ENCODE data around the gene PTAFR. TPM values are rescaled to one million over a fixed set of nuclear protein-coding genes. Genes with fewer than 3 reads are reported as not detected.
A peak's percentile ranks its signal among the peaks of the same experiment; 100 is the strongest.

Gene PTAFR
- total RNA-seq, 1 experiment from 2014 or later: 74.2 TPM

DNA sequence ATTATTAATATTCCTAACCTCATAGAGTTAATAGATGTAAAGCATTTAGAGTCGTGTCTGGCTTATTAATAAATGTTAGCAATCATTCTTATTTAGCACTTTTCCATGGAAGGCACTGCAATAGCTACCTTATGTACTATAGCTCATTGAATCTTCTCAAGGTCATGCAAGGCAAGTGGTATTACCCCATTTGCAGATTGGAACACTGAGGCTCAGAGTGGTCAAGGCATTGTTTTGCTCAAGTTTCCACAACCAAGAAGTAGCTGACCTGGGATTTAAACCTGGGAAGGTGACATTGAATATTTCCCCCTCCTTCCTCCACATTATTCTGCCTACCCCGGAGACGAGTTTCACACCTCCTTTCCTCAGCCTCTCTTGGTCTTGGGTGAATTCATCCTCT lies 50.3 kb downstream of the PTAFR start:
- Histone ChIP-seq H4K20me1 (ENCODE audit: insufficient read depth, low read depth, low read length) (no peaks in the 10 kb centered on the region), H3K79me2 (ENCODE audit: low read length) (no peaks in the 10 kb centered on the region), H2AFZ (ENCODE audit: low read length) (peak overlapping the region; percentile 9; the same call in 1 of the 2 replicates), H3K4me1 (ENCODE audit: low read length) (peaks cover 30% of the 10 kb centered on the region), H3K4me2 (ENCODE audit: low read depth, low read length, poor library complexity, severe bottlenecking) (peak overlapping the region; percentile 58), H3K9ac (ENCODE audit: low read length) (no peak overlapping the region), H3K27me3 (ENCODE audit: low read length) (no peaks in the 10 kb centered on the region), H3K9me2 (replicated peaks; ENCODE audit: insufficient read depth, low read length) (no peaks in the 10 kb centered on the region), H3K27ac (ENCODE audit: low read length) (peak overlapping the region; percentile 60; the same call in 1 of the 2 replicates), H3K4me3 (ENCODE audit: low read length) (no peak overlapping the region), H3K9me3 (ENCODE audit: low read length) (no peaks in the 10 kb centered on the region), H3K36me3 (ENCODE audit: insufficient read depth, low read length) (no peaks in the 10 kb centered on the region)
- no peak for DNase-seq

DNA sequence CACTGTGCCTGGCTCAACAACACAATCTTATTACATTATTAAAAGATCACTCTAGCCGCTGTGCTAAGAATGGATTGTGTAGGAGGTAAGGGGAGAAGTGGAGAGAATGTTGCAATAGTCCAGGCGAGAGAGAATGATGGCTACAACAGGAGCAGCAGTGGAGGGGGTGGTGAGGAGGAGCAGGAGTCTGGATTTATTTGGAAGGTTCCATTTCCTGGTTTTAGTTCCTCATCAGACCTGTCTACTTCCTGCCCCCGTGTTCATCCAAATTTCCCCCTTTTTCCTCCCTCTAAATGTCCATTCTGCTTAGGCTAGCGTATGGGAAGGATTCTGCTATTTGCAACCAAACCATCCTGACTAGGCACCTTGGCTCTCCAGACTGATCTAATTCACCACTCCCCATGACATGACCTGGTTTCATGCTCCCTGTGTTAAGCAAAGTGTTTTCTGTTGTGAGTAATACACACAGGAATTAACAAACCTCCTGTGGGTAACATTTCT lies 53.0 kb downstream of the PTAFR start:
- no peaks in the 10 kb centered on the region for H4K20me1 ChIP-seq (ENCODE audit: insufficient read depth, low read depth, low read length)
- DNase-seq: no peak
- no peak overlapping the region for H3K27ac ChIP-seq (ENCODE audit: low read length)
- H3K4me3 ChIP-seq (ENCODE audit: low read length): no peak overlapping the region
- H3K9me2 ChIP-seq (replicated peaks; ENCODE audit: insufficient read depth, low read length): no peaks in the 10 kb centered on the region
- no peaks in the 10 kb centered on the region for H3K36me3 ChIP-seq (ENCODE audit: insufficient read depth, low read length)
- no peak overlapping the region for H3K4me2 ChIP-seq (ENCODE audit: low read depth, low read length, poor library complexity, severe bottlenecking)
- no peak overlapping the region; the same call in 1 of the 2 replicates for H2AFZ ChIP-seq (ENCODE audit: low read length)
- H3K27me3 ChIP-seq (ENCODE audit: low read length): no peaks in the 10 kb centered on the region
- H3K9ac ChIP-seq (ENCODE audit: low read length): 0 out of 2 replicates have a peak overlapping the region, but pooled peaks have one; percentile 5
- H3K4me1 ChIP-seq (ENCODE audit: low read length): peaks cover 30% of the 10 kb centered on the region
- no peaks in the 10 kb centered on the region for H3K79me2 ChIP-seq (ENCODE audit: low read length)
- H3K9me3 ChIP-seq (ENCODE audit: low read length): no peaks in the 10 kb centered on the region

DNA sequence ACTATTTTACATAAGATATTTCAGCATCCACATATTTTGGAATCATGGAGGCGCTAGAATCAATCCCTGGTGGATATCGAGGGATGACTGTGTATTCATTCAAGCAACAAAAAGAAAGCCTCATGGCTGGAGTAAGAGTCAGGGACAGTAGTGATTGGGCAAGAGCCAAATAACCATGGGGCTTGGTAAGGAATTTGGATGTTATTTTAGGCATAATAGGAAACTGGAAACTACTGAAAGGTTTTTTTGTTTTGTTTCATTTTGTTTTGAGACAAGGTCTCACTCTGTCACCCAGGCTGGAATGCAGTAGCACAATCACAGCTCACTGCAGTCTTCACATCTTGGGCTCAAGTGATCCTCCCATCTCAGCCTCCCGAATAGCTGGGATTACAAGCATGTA lies 54.3 kb downstream of the PTAFR start:
- no peak for DNase-seq
- no peak overlapping the region for H3K4me2 ChIP-seq (ENCODE audit: low read depth, low read length, poor library complexity, severe bottlenecking)

DNA sequence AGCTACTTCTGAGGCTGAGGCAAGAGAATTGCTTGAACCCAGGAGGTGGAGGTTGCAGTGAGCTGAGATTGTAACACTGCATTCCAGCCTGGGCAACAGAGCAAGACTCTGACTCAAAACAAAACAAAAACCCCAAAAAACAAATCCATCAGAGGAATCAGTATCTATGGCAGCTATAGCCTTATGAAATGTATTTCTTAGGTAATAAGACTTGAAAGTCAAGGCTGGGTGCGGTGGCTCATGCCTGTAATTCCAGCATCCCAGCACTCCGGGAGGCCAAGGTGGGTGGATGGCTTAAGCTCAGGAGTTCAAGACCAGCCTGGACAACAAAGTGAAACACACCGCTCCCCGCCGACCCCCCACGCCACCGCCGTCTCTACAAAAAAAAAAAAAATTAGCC lies 56.9 kb downstream of the PTAFR start:
- no peaks in the 10 kb centered on the region for H3K79me2 ChIP-seq (ENCODE audit: low read length)
- H3K4me3 ChIP-seq (ENCODE audit: low read length): no peak overlapping the region
- no peak for DNase-seq
- no peak overlapping the region for H2AFZ ChIP-seq (ENCODE audit: low read length)
- H3K9me3 ChIP-seq (ENCODE audit: low read length): no peaks in the 10 kb centered on the region
- H3K9me2 ChIP-seq (replicated peaks; ENCODE audit: insufficient read depth, low read length): no peaks in the 10 kb centered on the region
- no peak overlapping the region for H3K27ac ChIP-seq (ENCODE audit: low read length)
- H3K4me1 ChIP-seq (ENCODE audit: low read length): peaks cover 6% of the 10 kb centered on the region
- H3K9ac ChIP-seq (ENCODE audit: low read length): no peak overlapping the region
- no peak overlapping the region for H3K4me2 ChIP-seq (ENCODE audit: low read depth, low read length, poor library complexity, severe bottlenecking)
- H3K27me3 ChIP-seq (ENCODE audit: low read length): no peaks in the 10 kb centered on the region
- no peaks in the 10 kb centered on the region for H3K36me3 ChIP-seq (ENCODE audit: insufficient read depth, low read length)
- H4K20me1 ChIP-seq (ENCODE audit: insufficient read depth, low read depth, low read length): no peaks in the 10 kb centered on the region

More for the DNA sequence above, 54.3 kb downstream of the PTAFR start:
- Histone ChIP-seq H3K9ac (ENCODE audit: low read length) (no peak overlapping the region), H3K27me3 (ENCODE audit: low read length) (no peaks in the 10 kb centered on the region), H3K27ac (ENCODE audit: low read length) (no peak overlapping the region), H3K79me2 (ENCODE audit: low read length) (no peaks in the 10 kb centered on the region), H3K9me3 (ENCODE audit: low read length) (no peaks in the 10 kb centered on the region), H2AFZ (ENCODE audit: low read length) (no peak overlapping the region), H4K20me1 (ENCODE audit: insufficient read depth, low read depth, low read length) (no peaks in the 10 kb centered on the region), H3K9me2 (replicated peaks; ENCODE audit: insufficient read depth, low read length) (no peaks in the 10 kb centered on the region), H3K4me1 (ENCODE audit: low read length) (peaks cover 18% of the 10 kb centered on the region), H3K36me3 (ENCODE audit: insufficient read depth, low read length) (no peaks in the 10 kb centered on the region), H3K4me3 (ENCODE audit: low read length) (no peak overlapping the region)

DNA sequence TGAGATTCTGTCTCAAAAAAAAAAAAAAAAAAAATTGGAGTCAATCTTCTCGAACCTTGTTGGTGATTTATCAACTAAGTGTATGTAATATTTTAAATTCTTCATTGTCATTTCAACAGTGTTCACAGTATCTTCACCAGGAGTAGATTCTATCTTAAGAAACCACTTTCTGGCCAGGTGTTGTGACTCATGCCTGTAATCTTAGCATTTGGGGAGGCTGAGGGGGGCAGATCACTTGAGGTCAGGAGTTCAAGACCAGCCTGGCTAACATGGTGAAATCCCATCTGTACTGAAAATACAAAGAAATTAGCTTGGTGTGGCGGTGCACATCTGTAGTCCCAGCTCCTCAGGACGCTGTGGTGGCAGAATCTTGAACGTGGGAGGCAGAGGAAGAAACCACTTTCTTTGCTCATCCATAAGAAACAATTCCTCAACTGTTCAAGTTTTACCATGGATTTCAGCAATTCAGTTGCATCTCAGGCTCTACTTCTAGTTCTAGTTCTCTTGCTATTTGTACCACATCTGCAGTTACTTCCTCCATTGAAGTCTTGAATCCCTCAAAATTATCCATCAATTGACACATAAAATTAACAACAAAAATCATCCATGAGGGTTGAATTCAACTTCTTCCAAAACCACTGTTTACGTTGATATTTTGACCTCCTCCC lies 57.7 kb downstream of the PTAFR start:
- H3K27ac ChIP-seq (ENCODE audit: low read length): no peak overlapping the region
- peaks cover 6% of the 10 kb centered on the region for H3K4me1 ChIP-seq (ENCODE audit: low read length)
- H3K4me2 ChIP-seq (ENCODE audit: low read depth, low read length, poor library complexity, severe bottlenecking): no peak overlapping the region
- no peaks in the 10 kb centered on the region for H3K9me2 ChIP-seq (replicated peaks; ENCODE audit: insufficient read depth, low read length)
- H3K9me3 ChIP-seq (ENCODE audit: low read length): no peaks in the 10 kb centered on the region
- no peak overlapping the region for H3K9ac ChIP-seq (ENCODE audit: low read length)
- H3K79me2 ChIP-seq (ENCODE audit: low read length): no peaks in the 10 kb centered on the region
- H4K20me1 ChIP-seq (ENCODE audit: insufficient read depth, low read depth, low read length): no peaks in the 10 kb centered on the region
- H3K4me3 ChIP-seq (ENCODE audit: low read length): no peak overlapping the region
- no peaks in the 10 kb centered on the region for H3K27me3 ChIP-seq (ENCODE audit: low read length)
- DNase-seq: no peak
- no peaks in the 10 kb centered on the region for H3K36me3 ChIP-seq (ENCODE audit: insufficient read depth, low read length)
- H2AFZ ChIP-seq (ENCODE audit: low read length): no peak overlapping the region

DNA sequence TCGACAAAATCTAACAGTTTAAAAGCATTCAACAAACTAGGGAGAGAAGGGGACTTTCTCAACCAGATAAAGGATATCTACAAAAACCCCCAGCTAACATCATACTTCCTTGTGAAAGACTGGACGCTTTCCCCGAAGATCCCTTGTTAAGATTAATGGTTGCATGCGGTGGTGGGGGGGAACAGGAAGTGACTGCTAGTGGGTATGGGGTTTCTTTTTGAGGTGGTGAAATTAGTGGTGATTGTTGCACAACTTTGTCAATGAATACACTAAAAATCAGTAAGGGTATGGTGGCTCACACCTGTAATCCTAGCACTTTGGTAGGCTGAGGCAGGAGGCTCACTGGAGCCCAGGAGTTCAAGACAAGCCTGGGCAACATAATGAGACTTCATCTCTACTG lies 61.2 kb downstream of the PTAFR start:
- H2AFZ ChIP-seq (ENCODE audit: low read length): no peak overlapping the region
- no peaks in the 10 kb centered on the region for H3K9me2 ChIP-seq (replicated peaks; ENCODE audit: insufficient read depth, low read length)
- no peak for DNase-seq
- H3K27ac ChIP-seq (ENCODE audit: low read length): no peak overlapping the region
- H4K20me1 ChIP-seq (ENCODE audit: insufficient read depth, low read depth, low read length): no peaks in the 10 kb centered on the region
- no peaks in the 10 kb centered on the region for H3K36me3 ChIP-seq (ENCODE audit: insufficient read depth, low read length)
- H3K9ac ChIP-seq (ENCODE audit: low read length): no peak overlapping the region
- peaks cover 10% of the 10 kb centered on the region for H3K4me1 ChIP-seq (ENCODE audit: low read length)
- no peaks in the 10 kb centered on the region for H3K27me3 ChIP-seq (ENCODE audit: low read length)
- H3K4me3 ChIP-seq (ENCODE audit: low read length): no peak overlapping the region
- H3K9me3 ChIP-seq (ENCODE audit: low read length): no peaks in the 10 kb centered on the region
- no peaks in the 10 kb centered on the region for H3K79me2 ChIP-seq (ENCODE audit: low read length)
- H3K4me2 ChIP-seq (ENCODE audit: low read depth, low read length, poor library complexity, severe bottlenecking): no peak overlapping the region

DNA sequence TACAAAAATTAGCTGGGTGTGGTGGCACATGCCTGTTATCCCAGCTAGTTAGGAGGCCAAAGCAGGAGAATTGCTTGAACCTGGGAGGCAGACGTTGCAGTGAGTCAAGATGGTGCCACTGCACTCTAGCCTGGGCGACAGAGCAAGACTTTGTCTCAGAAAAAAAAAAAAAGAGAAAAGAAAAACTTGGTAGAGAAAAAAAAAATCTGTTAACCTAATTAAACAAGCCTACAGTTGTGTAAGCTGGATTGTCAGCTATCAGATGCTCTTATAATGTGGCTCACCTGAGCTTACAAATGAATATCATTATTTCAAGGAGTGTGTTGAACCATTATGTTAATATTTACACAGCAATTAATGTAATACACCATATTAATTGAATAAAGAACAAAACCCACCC lies 61.6 kb downstream of the PTAFR start:
- H3K27ac ChIP-seq (ENCODE audit: low read length): no peak overlapping the region
- no peaks in the 10 kb centered on the region for H3K9me3 ChIP-seq (ENCODE audit: low read length)
- H3K9me2 ChIP-seq (replicated peaks; ENCODE audit: insufficient read depth, low read length): no peaks in the 10 kb centered on the region
- H4K20me1 ChIP-seq (ENCODE audit: insufficient read depth, low read depth, low read length): no peaks in the 10 kb centered on the region
- DNase-seq: no peak
- H3K79me2 ChIP-seq (ENCODE audit: low read length): no peaks in the 10 kb centered on the region
- H3K36me3 ChIP-seq (ENCODE audit: insufficient read depth, low read length): no peaks in the 10 kb centered on the region
- no peaks in the 10 kb centered on the region for H3K27me3 ChIP-seq (ENCODE audit: low read length)
- H3K9ac ChIP-seq (ENCODE audit: low read length): no peak overlapping the region
- no peak overlapping the region for H3K4me2 ChIP-seq (ENCODE audit: low read depth, low read length, poor library complexity, severe bottlenecking)
- H3K4me3 ChIP-seq (ENCODE audit: low read length): no peak overlapping the region
- H2AFZ ChIP-seq (ENCODE audit: low read length): no peak overlapping the region
- H3K4me1 ChIP-seq (ENCODE audit: low read length): peaks cover 10% of the 10 kb centered on the region

DNA sequence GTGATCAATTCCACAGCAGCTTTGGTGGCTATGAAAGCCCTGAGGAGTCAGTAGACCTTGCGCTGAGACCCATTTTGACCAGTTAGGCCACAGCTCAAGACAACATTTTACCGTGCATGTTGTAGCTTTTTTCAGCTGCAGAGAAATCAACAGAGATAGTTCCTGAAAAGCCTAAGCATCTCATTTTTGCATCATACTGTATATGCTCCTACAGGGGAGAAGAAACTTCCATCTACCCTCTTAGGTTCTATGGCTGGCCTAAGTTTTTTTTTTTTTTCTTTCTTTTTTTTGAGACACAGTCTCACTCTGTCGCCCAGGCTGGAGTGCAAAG lies 63.3 kb downstream of the PTAFR start:
- H3K27me3 ChIP-seq (ENCODE audit: low read length): no peaks in the 10 kb centered on the region
- H3K4me2 ChIP-seq (ENCODE audit: low read depth, low read length, poor library complexity, severe bottlenecking): no peak overlapping the region
- no peak overlapping the region for H3K9ac ChIP-seq (ENCODE audit: low read length)
- peaks cover 10% of the 10 kb centered on the region for H3K4me1 ChIP-seq (ENCODE audit: low read length)
- no peak overlapping the region for H2AFZ ChIP-seq (ENCODE audit: low read length)
- no peaks in the 10 kb centered on the region for H3K36me3 ChIP-seq (ENCODE audit: insufficient read depth, low read length)
- no peak overlapping the region for H3K27ac ChIP-seq (ENCODE audit: low read length)
- no peaks in the 10 kb centered on the region for H3K9me3 ChIP-seq (ENCODE audit: low read length)
- no peak overlapping the region for H3K4me3 ChIP-seq (ENCODE audit: low read length)
- no peaks in the 10 kb centered on the region for H4K20me1 ChIP-seq (ENCODE audit: insufficient read depth, low read depth, low read length)
- no peaks in the 10 kb centered on the region for H3K79me2 ChIP-seq (ENCODE audit: low read length)
- no peak for DNase-seq
- H3K9me2 ChIP-seq (replicated peaks; ENCODE audit: insufficient read depth, low read length): no peaks in the 10 kb centered on the region
